ENCODE data around the gene CPLANE2. TPM values are rescaled to one million over a fixed set of nuclear protein-coding genes. Genes with fewer than 3 reads are reported as not detected.
"Not testable (repeated sequence)": the region's sequence is repeated elsewhere in the genome, so short reads cannot be mapped to it uniquely, and the experiment has no call there.

The CPLANE2 gene
- 1.3 and 1.9 TPM in 2 replicates for total RNA-seq (2014; rRNA removed; shearing (Covaris generic))

GRCh38 chr1:16236511-16237342 lies at the start of gene CPLANE2:
Gene CPLANE2 (minus strand): TSS chr1:16237183. CDS start chr1:16236742, 441 bp downstream.
- H3K4me1 ChIP-seq, result peaks cover 33% of the 10 kb centered on the region
- no peak within 1 kb of the TSS for H3K27ac ChIP-seq
- DNase-seq, result peak; percentile 93 to 94
- no peaks in the 10 kb centered on the region for H3K27me3 ChIP-seq
- no peaks in the 10 kb centered on the region for H3K36me3 ChIP-seq
- H3K4me3 ChIP-seq, result peak within 1 kb of the TSS; percentile 61
- no peaks in the 10 kb centered on the region for H3K9me3 ChIP-seq (replicated peaks)

GRCh38 chr1:16286122-16286521 lies 49.1 kb upstream of the CPLANE2 start:
- no peaks in the 10 kb centered on the region for H3K27me3 ChIP-seq
- no peak overlapping the region for H3K27ac ChIP-seq
- no peak overlapping the region for H3K4me3 ChIP-seq
- H3K36me3 ChIP-seq, result peaks cover 27% of the 10 kb centered on the region
- no peak for DNase-seq
- no peaks in the 10 kb centered on the region for H3K9me3 ChIP-seq (replicated peaks)
- H3K4me1 ChIP-seq, result no peaks in the 10 kb centered on the region

GRCh38 chr1:16281765-16282164 lies 44.8 kb upstream of the CPLANE2 start:
- H3K9me3 ChIP-seq (replicated peaks), result no peaks in the 10 kb centered on the region
- H3K36me3 ChIP-seq, result peaks cover 8% of the 10 kb centered on the region
- no peak overlapping the region for H3K27ac ChIP-seq
- H3K4me1 ChIP-seq, result peaks cover 4% of the 10 kb centered on the region
- no peak for DNase-seq
- no peaks in the 10 kb centered on the region for H3K27me3 ChIP-seq
- H3K4me3 ChIP-seq, result no peak overlapping the region

GRCh38 chr1:16279186-16279585 lies 42.2 kb upstream of the CPLANE2 start:
- H3K4me3 ChIP-seq, result no peak overlapping the region
- H3K36me3 ChIP-seq, result peaks cover 7% of the 10 kb centered on the region
- peaks cover 4% of the 10 kb centered on the region for H3K4me1 ChIP-seq
- DNase-seq, result no peak
- H3K9me3 ChIP-seq (replicated peaks), result no peaks in the 10 kb centered on the region
- no peak overlapping the region for H3K27ac ChIP-seq
- no peaks in the 10 kb centered on the region for H3K27me3 ChIP-seq

DNA sequence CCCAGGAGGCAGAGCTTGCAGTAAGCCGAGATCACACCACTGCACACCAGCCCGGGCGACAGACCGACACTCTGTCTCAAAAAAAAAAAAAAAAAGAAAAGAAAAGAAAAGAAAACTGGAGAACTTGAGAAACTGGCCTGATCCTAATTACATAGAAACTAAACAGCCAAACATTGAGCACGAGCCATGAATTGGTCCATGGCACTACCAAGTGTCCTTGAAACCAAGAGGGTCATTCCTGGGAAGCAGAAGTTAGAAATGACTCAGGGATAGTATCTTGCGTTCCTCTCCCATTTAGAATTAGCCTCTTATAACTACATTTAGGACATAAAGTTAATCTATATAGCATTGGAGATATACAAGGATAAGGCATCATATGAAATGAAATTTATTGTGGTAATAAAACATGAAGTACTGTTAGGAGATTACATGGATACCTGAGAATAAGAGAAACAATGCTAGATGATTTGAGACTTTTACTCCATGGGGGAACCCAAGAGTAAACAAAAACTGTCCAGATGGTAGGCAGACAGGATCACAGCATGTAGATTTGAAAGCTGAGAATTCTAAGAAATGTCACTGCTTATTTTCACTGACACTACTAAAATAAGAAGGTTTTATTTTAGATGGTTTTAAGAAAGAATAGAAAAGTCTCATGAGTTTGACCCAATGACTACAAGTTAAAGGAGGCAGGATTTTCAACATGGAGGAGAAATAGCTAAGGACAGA lies 39.5 kb upstream of the CPLANE2 start:
- DNase-seq, result no peak
- Histone ChIP-seq H3K9me3 (replicated peaks) (no peaks in the 10 kb centered on the region), H3K4me3 (no peak overlapping the region), H3K27me3 (no peaks in the 10 kb centered on the region), H3K27ac (no peak overlapping the region), H3K36me3 (no peaks in the 10 kb centered on the region; the same call in none of the 2 replicates), H3K4me1 (peaks cover 4% of the 10 kb centered on the region)

GRCh38 chr1:16275591-16275990 lies 38.6 kb upstream of the CPLANE2 start:
- Histone ChIP-seq H3K27ac (no peak overlapping the region), H3K4me3 (no peak overlapping the region), H3K4me1 (peaks cover 4% of the 10 kb centered on the region), H3K36me3 (no peaks in the 10 kb centered on the region; the same call in none of the 2 replicates), H3K27me3 (no peaks in the 10 kb centered on the region), H3K9me3 (replicated peaks) (no peaks in the 10 kb centered on the region)
- DNase-seq, result no peak

DNA sequence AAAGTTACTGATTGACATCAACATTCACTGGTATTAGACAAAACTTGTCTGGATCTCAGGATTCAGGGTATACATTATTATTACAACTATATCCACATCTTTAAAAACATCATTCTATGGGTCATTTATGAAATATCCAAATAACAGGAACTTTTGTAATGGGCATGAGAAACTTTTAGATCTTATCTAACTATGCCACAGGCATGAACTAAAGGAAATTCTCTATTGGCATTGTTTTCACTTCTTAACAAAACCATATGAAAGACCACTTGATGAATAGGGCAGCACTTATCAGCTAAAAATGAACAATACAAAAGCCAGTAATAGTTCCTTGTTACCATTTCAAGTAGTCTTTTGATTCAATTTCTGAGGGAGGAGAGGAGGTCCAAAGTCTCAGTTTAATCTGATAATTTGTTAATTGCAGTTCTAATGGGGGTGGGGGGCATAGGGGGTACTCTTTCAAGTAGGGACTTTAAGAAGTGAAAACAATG lies 30.8 kb upstream of the CPLANE2 start:
- H3K27ac ChIP-seq, result no peak overlapping the region
- DNase-seq, result no peak
- no peaks in the 10 kb centered on the region for H3K27me3 ChIP-seq
- peaks cover 25% of the 10 kb centered on the region for H3K4me1 ChIP-seq
- no peaks in the 10 kb centered on the region for H3K9me3 ChIP-seq (replicated peaks)
- no peaks in the 10 kb centered on the region; the same call in 1 of the 2 replicates for H3K36me3 ChIP-seq
- H3K4me3 ChIP-seq, result no peak overlapping the region

- Histone ChIP-seq H3K9me3 (replicated peaks) (no peaks in the 10 kb centered on the region), H3K4me1 (peaks cover 25% of the 10 kb centered on the region), H3K27me3 (no peaks in the 10 kb centered on the region), H3K27ac (no peak overlapping the region), H3K4me3 (no peak overlapping the region), H3K36me3 (no peaks in the 10 kb centered on the region; the same call in 1 of the 2 replicates)
- peak; percentile 60 to 74 for DNase-seq
Observed at GRCh38 chr1:16266411-16267118, 29.6 kb upstream of the CPLANE2 start.

GRCh38 chr1:16262067-16262466 lies 25.1 kb upstream of the CPLANE2 start:
- Histone ChIP-seq H3K27ac (no peak overlapping the region), H3K9me3 (replicated peaks) (no peaks in the 10 kb centered on the region), H3K36me3 (no peaks in the 10 kb centered on the region), H3K4me1 (peaks cover 21% of the 10 kb centered on the region), H3K27me3 (no peaks in the 10 kb centered on the region), H3K4me3 (no peak overlapping the region)
- no peak for DNase-seq

DNA sequence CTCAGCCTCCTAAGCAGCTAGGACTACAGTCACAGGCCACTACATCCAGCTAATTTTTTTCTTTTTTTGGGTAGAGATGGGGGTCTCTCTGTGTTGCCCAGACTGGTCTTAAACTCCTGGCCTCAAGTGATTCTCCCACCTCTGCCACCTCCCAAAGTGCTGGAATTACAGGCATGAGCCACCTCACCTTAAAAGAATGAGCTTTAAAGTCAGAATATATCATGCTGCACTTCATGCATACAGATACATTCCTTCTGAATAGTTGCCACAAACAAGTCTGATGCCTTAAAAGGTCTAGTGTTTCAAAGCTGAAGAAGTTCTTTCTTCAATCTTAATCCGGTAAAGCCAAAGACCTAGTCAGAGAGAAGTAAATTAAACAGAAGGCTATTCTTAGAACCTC lies 23.8 kb upstream of the CPLANE2 start:
- Histone ChIP-seq H3K27me3 (no peaks in the 10 kb centered on the region), H3K36me3 (no peaks in the 10 kb centered on the region; the same call in 1 of the 2 replicates), H3K9me3 (replicated peaks) (no peaks in the 10 kb centered on the region), H3K4me1 (peaks cover 9% of the 10 kb centered on the region), H3K27ac (no peak overlapping the region), H3K4me3 (no peak overlapping the region)
- DNase-seq, result no peak

GRCh38 chr1:16258591-16259135 lies 21.7 kb upstream of the CPLANE2 start:
- Histone ChIP-seq H3K36me3 (peaks cover 7% of the 10 kb centered on the region), H3K4me1 (peaks cover 17% of the 10 kb centered on the region), H3K4me3 (no peak overlapping the region), H3K27me3 (no peaks in the 10 kb centered on the region), H3K9me3 (replicated peaks) (no peaks in the 10 kb centered on the region), H3K27ac (no peak overlapping the region)
- DNase-seq, result no peak

DNA sequence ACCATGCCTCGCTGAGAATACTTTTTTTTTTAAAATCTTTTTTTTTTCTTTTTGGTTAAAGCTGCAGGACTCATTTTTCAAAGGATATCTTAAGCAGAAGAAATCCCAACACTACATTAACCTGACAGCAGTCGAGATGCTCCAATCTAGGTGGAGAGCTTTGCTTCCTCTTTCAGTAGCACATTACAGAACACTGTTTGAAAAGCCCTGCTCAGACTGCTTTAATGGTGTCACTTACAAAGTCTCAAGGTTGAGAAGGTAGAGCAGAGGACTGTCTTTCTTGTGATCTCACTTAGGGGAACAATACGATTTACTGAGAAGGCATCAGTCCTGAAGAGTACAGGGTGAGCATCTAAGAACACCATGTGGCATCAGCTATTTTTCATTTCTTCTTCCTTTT lies 21.0 kb upstream of the CPLANE2 start:
- no peak for DNase-seq
- Histone ChIP-seq H3K4me3 (no peak overlapping the region), H3K36me3 (peaks cover 7% of the 10 kb centered on the region), H3K4me1 (peaks cover 17% of the 10 kb centered on the region), H3K27me3 (no peaks in the 10 kb centered on the region), H3K9me3 (replicated peaks) (no peaks in the 10 kb centered on the region), H3K27ac (no peak overlapping the region)

GRCh38 chr1:16257556-16257955 lies 20.6 kb upstream of the CPLANE2 start:
- H3K36me3 ChIP-seq; H3K27ac ChIP-seq; H3K9me3 ChIP-seq (replicated peaks); H3K4me3 ChIP-seq; H3K27me3 ChIP-seq; DNase-seq: not testable (repeated sequence)
- peaks cover 17% of the 10 kb centered on the region for H3K4me1 ChIP-seq

DNA sequence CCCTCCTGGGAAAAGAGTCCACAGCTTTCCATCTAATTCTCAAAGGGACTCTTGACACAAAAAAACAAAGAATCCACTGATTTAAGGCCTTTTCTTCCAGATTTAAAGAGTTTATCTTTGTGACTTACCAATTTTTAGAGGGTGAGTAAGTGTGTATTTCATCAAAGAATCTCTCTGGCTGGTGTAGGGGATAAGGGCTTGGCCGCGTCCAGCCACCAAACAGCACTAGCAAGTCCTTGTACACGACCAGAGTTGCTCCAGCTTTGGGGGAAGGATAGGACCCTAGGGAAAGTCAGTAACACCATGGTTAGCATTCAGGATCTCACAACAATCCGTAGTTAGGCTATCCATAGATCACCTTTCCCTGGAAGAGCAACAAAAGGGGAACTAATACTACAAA lies 19.5 kb upstream of the CPLANE2 start:
- H3K27ac ChIP-seq, result no peak overlapping the region
- H3K4me3 ChIP-seq, result no peak overlapping the region
- H3K36me3 ChIP-seq, result peaks cover 13% of the 10 kb centered on the region
- no peaks in the 10 kb centered on the region for H3K9me3 ChIP-seq (replicated peaks)
- H3K4me1 ChIP-seq, result peaks cover 17% of the 10 kb centered on the region
- no peaks in the 10 kb centered on the region for H3K27me3 ChIP-seq
- DNase-seq, result no peak
